HG03469 (cell line): ENCODE measurements around the gene PTMA.
"Not testable (repeated sequence)": the region's sequence is repeated elsewhere in the genome, so short reads cannot be mapped to it uniquely, and the experiment has no call there.

ENCODE experiments used
- ATAC-seq: cut with Tn5 transposase; IDR thresholded peaks from one replicate; pipeline ENCODE4 v1.9.1; 2021; ENCODE audit warnings: mild to moderate bottlenecking, moderate library complexity, moderate number of reproducible peaks; ENCODE audit not compliant: unreplicated experiment

The PTMA gene

GRCh38 chr2:231691251-231691772 is 17.0 kb upstream of the PTMA start:
- ATAC-seq, result no peak

DNA sequence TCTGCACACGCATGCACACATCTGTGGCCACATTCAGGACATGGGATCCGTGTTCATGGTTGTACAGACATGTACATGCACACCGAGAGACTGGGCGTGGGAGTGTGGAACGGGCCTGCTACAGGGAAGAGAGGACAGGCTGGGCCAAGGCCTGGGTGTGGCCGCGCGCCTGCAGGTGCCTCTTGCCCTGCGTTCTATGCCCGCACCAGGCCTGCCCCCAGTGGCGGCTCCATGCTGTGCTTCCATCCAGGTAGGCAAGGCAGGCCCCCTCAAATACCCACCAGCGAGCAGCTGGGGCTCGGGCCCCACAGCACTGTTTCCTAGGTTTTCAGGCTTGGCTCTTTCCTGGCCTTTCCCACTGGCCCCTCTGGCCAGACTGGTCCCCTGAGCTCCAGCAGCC is 15.5 kb upstream of the PTMA start:
- ATAC-seq, result no peak

DNA sequence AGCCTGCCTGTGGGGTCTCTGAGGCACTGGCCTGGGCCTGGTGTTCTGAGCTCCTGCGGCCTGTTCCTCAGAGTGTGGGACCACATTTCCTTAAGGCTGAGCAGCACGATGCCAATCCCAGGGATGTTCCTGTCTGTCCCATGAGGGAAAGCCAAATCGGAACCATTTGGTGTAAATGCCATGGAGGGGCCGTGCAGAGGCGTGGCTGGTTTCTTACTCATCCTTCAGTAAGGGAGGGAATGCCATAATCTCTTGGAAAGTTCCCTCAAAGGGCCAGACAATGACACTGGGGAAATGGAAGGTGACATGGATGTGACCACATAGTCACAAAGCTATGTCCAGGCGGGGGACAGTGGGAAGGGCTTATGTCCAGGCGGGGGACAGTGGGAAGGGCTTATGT is 14.4 kb upstream of the PTMA start:
- ATAC-seq, result no peak

GRCh38 chr2:231696004-231696367 is 12.3 kb upstream of the PTMA start:
- ATAC-seq, result no peak

DNA sequence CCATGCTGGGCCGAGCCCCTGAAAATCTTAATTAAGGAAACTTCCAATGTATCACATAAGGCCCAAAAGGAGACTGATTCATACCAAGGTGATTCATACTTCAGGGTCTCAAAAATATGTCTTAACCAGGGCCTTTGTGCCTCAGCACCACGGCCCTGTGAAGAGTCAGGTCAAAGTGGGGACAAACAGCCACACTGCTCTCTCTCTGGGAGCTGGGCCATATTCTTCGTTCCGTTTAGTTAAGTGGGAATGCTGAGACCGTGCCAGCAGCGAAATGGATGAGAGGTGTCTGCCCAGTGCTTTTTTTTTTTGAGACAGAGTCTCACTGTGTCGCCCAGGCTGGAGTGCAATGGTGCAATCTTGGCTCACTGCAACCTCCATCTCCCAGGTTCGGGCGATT is 9.3 kb upstream of the PTMA start:
- ATAC-seq, result no peak

GRCh38 chr2:231701456-231702373 is 6.6 kb upstream of the PTMA start:
- no peak for ATAC-seq

DNA sequence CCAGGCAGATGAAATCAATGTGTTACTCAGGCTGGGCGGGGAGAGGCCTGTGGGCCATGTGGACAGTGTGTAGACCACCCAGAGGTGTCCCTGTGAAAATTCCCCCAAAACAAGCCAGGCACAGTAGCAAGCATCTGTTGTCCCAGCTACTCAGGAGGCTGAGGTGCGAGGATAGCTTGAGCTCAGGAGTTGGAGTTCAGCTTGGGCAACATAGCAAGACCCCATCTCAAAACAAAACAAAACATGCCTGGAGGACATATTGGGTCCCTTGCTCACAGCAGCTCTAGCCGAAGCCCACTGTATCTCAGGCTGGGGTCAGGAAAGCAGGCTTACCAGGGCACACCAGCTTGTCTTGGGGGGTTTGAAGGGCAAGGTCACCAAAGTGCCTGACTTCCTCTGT is 4.3 kb upstream of the PTMA start:
- no peak for ATAC-seq

DNA sequence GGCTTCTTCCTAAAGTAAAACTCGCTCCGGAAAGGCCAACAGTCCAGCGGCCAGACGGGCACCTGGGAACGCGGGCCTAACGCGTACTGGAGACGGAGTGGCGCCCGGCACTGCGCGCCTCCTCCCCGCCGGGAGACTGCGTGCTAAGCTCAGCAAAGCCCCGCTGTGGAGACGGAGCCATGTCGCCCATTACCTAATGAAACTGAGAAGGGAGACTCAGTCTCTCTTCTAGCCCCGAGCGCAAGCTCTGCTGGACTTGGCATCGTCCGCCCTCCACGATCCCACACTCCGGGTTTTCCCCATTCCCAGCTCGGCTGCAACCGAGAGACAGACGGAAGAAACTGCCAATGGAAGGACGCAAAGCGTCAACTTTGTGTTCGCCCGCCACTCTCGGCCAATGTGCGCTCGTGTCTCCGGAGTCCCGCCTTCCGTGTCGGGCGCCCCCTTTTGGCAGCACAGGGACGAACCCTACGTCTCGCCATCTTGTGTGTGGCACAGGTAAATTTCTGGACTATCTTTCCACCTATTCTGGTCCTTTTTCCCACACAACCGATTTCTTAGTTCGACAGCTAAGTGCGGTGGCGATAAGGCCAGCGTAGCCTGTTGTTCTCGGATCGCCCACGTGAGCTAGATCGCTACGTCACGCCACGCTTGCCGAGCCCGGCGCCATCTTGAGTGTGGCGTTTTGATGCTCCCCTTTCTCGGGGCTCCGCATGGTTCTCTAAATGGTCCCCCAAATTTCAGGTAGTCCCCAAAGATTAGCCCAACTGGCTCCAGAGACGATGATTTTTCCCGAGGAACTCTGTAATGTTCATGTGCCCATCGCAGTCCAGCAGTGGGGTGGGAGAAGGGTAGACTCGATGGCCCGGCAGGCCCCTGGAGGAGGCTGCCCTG is 1.3 kb upstream of the PTMA start:
- ATAC-seq, result peak; percentile 25

DNA sequence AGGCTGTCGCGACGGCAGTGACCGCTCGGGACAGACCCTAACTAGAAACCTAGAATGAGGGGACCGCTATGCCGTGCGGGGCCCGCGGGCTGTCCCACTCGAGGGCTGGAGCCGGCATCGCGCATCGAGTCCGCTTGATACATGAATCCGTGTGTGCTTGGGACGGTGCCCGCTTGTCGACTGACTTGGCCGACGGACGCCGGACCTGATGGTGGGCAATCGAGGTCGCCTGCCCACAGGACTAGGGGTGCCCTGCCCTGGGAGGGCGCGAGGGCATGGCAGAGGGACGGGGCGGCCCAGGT is 749 bp upstream of the PTMA start:
- no peak for ATAC-seq

- no peak for ATAC-seq
Measured at GRCh38 chr2:231708773-231709635, 679 bp downstream of the PTMA start.

GRCh38 chr2:231709636-231709980 is 1.3 kb downstream of the PTMA start:
- ATAC-seq, result no peak

- no peak for ATAC-seq
Measured at GRCh38 chr2:231709981-231710798, 1.9 kb downstream of the PTMA start.

- no peak for ATAC-seq
Measured at GRCh38 chr2:231710799-231711676, 2.7 kb downstream of the PTMA start.

GRCh38 chr2:231711677-231712450 is 3.5 kb downstream of the PTMA start:
- no peak for ATAC-seq

DNA sequence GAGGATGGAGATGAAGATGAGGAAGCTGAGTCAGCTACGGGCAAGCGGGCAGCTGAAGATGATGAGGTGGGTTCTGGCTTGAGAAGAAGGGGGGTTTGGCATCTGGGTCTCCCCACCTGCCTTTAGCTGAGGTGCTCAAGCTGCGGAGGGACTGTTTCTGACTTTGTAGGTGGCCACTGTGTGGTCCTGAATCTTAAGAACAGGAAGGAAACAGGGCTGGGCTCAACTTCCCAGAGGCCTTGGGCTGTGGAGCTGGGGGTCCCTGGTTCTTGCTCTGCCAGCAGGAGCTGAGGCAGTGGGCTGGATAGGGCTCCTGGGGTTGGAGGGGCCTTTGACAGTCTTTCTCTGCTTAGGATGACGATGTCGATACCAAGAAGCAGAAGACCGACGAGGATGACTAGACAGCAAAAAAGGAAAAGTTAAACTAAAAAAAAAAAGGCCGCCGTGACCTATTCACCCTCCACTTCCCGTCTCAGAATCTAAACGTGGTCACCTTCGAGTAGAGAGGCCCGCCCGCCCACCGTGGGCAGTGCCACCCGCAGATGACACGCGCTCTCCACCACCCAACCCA is 4.2 kb downstream of the PTMA start:
- ATAC-seq, result not testable (repeated sequence)

DNA sequence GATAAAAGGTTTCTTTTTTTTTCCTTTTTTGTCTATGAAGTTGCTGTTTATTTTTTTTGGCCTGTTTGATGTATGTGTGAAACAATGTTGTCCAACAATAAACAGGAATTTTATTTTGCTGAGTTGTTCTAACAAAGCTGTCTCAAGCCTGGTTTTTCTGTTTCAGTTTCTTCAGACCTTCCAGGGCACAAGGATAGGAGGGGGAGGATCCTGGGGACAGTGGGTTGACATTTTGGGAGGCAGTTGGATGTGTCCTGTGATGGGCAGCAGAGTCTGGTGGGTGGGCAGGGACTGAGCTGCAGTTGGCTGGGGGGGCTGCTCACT is 5.0 kb downstream of the PTMA start:
- ATAC-seq, result not testable (repeated sequence)

GRCh38 chr2:231713730-231714638 is 5.7 kb downstream of the PTMA start:
- no peak for ATAC-seq
